ENCODE measurements around the gene GGT5.

GRCh38 chr22:24225044-24225601 lies 19.8 kb downstream of the GGT5 start:
- TF ChIP-seq CTCF (conservative IDR thresholded peaks at IDR 0.05 in 1 of 2, IDR thresholded peaks at IDR 0.05 in 1 of 2; ENCODE audit: low read depth in 1 of 2, low read length in 2 of 2), result no peak
- TF ChIP-seq EZH2 (IDR thresholded peaks at IDR 0.05; ENCODE audit: low read length, missing control alignments), result no peak

Data from fibroblast of lung (primary cell).